ENCODE measurements around the gene RGS12.

GRCh38 chr4:3307891-3308575, 15.2 kb downstream of the RGS12 start:
- TF ChIP-seq, protein P1, sequence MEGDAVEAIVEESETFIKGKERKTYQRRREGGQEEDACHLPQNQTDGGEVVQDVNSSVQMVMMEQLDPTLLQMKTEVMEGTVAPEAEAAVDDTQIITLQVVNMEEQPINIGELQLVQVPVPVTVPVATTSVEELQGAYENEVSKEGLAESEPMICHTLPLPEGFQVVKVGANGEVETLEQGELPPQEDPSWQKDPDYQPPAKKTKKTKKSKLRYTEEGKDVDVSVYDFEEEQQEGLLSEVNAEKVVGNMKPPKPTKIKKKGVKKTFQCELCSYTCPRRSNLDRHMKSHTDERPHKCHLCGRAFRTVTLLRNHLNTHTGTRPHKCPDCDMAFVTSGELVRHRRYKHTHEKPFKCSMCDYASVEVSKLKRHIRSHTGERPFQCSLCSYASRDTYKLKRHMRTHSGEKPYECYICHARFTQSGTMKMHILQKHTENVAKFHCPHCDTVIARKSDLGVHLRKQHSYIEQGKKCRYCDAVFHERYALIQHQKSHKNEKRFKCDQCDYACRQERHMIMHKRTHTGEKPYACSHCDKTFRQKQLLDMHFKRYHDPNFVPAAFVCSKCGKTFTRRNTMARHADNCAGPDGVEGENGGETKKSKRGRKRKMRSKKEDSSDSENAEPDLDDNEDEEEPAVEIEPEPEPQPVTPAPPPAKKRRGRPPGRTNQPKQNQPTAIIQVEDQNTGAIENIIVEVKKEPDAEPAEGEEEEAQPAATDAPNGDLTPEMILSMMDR (IDR thresholded peaks at IDR 0.05; ENCODE audit: insufficient read depth, low read depth, low read length), result no peak
- TF ChIP-seq EZH2 (IDR thresholded peaks at IDR 0.05; ENCODE audit: insufficient read depth, low read length), result no peak
